ENCODE data around the gene EVI5L.

DNA sequence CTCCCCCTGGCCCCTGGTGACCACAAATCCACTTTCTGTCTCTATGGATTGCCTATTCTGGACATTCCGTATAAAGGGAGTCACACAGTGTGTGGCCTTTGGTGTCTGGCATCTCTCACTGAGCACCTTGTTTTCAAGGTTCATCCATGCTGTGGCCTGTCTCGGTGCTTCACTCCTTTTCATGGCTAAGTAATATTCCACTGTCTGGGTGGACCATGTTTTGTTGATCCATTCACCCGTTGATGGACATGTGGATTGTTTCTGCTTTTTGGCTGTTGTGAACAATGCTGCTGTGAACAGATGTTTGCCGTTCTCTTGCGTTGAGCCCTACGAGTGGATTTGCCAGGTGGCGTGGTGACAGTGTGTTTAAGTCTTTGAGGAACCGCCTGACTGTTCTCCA lies 10.6 kb downstream of the EVI5L start:
- TF ChIP-seq ZFP30 (CRISPR knock-in tag; IDR thresholded peaks at IDR 0.05) = no peak
- TF ChIP-seq GLIS3 (CRISPR knock-in tag; IDR thresholded peaks at IDR 0.05) = no peak
- no peak for TF ChIP-seq ZNF565 (CRISPR knock-in tag; conservative IDR thresholded peaks at IDR 0.05; ENCODE audit: low read depth)
- TF ChIP-seq PPARA (CRISPR knock-in tag; IDR thresholded peaks at IDR 0.05; ENCODE audit: borderline replicate concordance) = no peak
- TF ChIP-seq TOX (CRISPR knock-in tag; IDR thresholded peaks at IDR 0.05; ENCODE audit: borderline replicate concordance) = no peak
